Natural killer cell (primary cell): Measurements from ENCODE around the gene SASH1. TPM values are rescaled to one million over a fixed set of nuclear protein-coding genes. Genes with fewer than 3 reads are reported as not detected.

ENCODE experiments used
- ATAC-seq, 3 donors: fragments of 150-1000 bp in 2 of 3; fragments of 200-7000 bp in 1 of 3; cut with Tn5 transposase; 1 replicate in 1 of 3; 2 replicates in 2 of 3; pipeline ENCODE4 v1.10.0; 2021; ENCODE audit warnings: mild to moderate bottlenecking in 2 of 3, moderate library complexity in 2 of 3
- DNase-seq, 2 donors: peaks; one replicate each; pipeline versions ENCODE4 v3.0.0 to v3.0.0-alpha.2; 2013 to 2021; ENCODE audit warnings: mixed read lengths in 1 of 2
- H3K27ac ChIP-seq: one replicate; pipeline ENCODE4 v1.5.1; 2013; ENCODE audit warnings: mild to moderate bottlenecking, low read length
- H3K27me3 ChIP-seq: one replicate; pipeline ENCODE4 v1.6.1; 2013; ENCODE audit warnings: low read length; ENCODE audit not compliant: control insufficient read depth, insufficient read depth
- H3K36me3 ChIP-seq: one replicate; pipeline ENCODE4 v1.6.1; 2013; ENCODE audit warnings: low read length; ENCODE audit not compliant: control insufficient read depth, insufficient read depth
- H3K4me1 ChIP-seq: one replicate; pipeline ENCODE4 v1.6.1; 2013; ENCODE audit warnings: low read length; ENCODE audit not compliant: control insufficient read depth, insufficient read depth
- H3K4me3 ChIP-seq: one replicate; pipeline ENCODE4 v1.5.1; 2013; ENCODE audit warnings: low read length
- H3K9me3 ChIP-seq: one replicate; pipeline ENCODE4 v1.6.1; 2013; ENCODE audit warnings: low read length; ENCODE audit not compliant: control insufficient read depth, insufficient read depth
- H3K27ac Mint-ChIP-seq, 2 donors: one replicate each; pipeline ENCODE4 v1.8.0; 2022; ENCODE audit warnings: mild to moderate bottlenecking in 2 of 2, mixed read lengths in 2 of 2, moderate library complexity in 1 of 2
- H3K27me3 Mint-ChIP-seq, 2 donors: one replicate each; pipeline ENCODE4 v1.8.0; 2022; ENCODE audit warnings: low read depth in 2 of 2, mixed read lengths in 2 of 2
- H3K36me3 Mint-ChIP-seq: one replicate; pipeline ENCODE4 v1.8.0; 2022; ENCODE audit warnings: mixed read lengths
- H3K4me1 Mint-ChIP-seq, 2 donors: one replicate each; pipeline ENCODE4 v1.8.0; 2022; ENCODE audit warnings: mixed read lengths in 2 of 2
- H3K4me3 Mint-ChIP-seq: one replicate; pipeline ENCODE4 v1.8.0; 2022; ENCODE audit warnings: mild to moderate bottlenecking, moderate library complexity, mixed read lengths
- H3K9me3 Mint-ChIP-seq, 2 donors: one replicate each; pipeline ENCODE4 v1.8.0; 2022; ENCODE audit warnings: mixed read lengths in 2 of 2
- WGBS: methylation state at CpG from one replicate; pipeline ENCODE4 v1.1.7; 2013; ENCODE audit warnings: missing lambda C conversion rate; ENCODE audit not compliant: insufficient coverage; 5-methylcytosine and 5-hydroxymethylcytosine counted together
- intact Hi-C: fragments of 100-400 bp; cut with micrococcal nuclease; formaldehyde crosslinking; loops from one replicate; pipeline ENCODE4 v1.14.2; 2022
- total RNA-seq, 4 donors: library from RNA; stranded (reverse); fragments of 120-200 nt in 1 of 4; gene quantifications; one replicate each; pipeline versions ENCODE4 v1.2.3 to v1.2.4, GENCODE V29; 2013 to 2022
- TF ChIP-seq, protein P1 (sequence below): fragments of 200-600 bp; IDR thresholded peaks from one replicate; pipeline ENCODE4 v1.8.0; 2022; ENCODE audit warnings: antibody characterized with exemption

The SASH1 gene
- total RNA-seq, 3 donors from 2014 or later (not counting 1 experiment from before 2014, with no cell fraction given) = 0.63 to 6.2 (median 2.7) TPM

DNA sequence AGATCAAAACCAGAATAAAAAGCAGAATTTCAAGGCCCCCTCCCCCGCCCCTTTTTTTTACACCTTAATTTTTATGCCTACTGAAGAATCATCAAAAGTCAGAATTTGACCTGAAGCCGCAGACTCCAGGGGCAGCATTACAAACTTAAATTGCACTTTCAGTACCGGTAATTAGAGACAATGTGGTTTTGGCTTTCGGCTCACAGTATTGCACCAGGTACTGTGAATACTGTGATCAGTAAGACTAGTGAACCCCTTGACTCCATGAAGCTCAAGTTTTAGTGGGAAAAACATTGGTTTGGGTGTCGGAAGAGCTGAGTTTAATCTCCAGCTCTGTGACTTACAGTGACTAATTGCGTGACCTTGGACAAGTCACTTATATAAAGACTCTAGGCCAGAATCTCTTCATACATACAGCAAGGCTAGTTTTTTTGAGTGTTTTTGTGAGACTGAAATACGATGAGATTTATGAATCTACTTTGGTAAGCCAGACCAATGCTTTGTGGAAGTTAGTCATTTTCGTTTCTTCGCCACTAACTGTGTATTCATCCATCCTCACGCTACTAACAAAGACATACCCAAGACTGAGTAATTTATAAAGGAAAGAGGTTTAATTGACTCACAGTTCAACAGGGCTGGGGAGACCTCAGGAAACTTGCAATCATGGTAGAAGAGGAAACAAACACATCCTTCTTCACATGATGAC is 114.7 kb downstream of the SASH1 start:
- 87% methylated on average over 7 of the region's 10 CpGs for WGBS
- intact Hi-C loops = no loop called here

GRCh38 chr6:148457843-148458159 is 115.2 kb downstream of the SASH1 start:
- ATAC-seq (no peak), DNase-seq (no peak)
- intact Hi-C loops = no loop called here
- Mint-ChIP-seq H3K4me1 (no peaks in the 10 kb centered on the region), H3K4me3 (no peak overlapping the region), H3K36me3 (no peaks in the 10 kb centered on the region), H3K27me3 (no peaks in the 10 kb centered on the region), H3K9me3 (no peaks in the 10 kb centered on the region), H3K27ac (no peak overlapping the region)
- Histone ChIP-seq H3K4me3 (no peak overlapping the region), H3K27ac (no peak overlapping the region), H3K9me3 (no peaks in the 10 kb centered on the region), H3K36me3 (no peaks in the 10 kb centered on the region), H3K27me3 (no peaks in the 10 kb centered on the region), H3K4me1 (no peaks in the 10 kb centered on the region)
- WGBS = 87% methylated on average over 4 of the region's 4 CpGs
- TF ChIP-seq, protein P1, sequence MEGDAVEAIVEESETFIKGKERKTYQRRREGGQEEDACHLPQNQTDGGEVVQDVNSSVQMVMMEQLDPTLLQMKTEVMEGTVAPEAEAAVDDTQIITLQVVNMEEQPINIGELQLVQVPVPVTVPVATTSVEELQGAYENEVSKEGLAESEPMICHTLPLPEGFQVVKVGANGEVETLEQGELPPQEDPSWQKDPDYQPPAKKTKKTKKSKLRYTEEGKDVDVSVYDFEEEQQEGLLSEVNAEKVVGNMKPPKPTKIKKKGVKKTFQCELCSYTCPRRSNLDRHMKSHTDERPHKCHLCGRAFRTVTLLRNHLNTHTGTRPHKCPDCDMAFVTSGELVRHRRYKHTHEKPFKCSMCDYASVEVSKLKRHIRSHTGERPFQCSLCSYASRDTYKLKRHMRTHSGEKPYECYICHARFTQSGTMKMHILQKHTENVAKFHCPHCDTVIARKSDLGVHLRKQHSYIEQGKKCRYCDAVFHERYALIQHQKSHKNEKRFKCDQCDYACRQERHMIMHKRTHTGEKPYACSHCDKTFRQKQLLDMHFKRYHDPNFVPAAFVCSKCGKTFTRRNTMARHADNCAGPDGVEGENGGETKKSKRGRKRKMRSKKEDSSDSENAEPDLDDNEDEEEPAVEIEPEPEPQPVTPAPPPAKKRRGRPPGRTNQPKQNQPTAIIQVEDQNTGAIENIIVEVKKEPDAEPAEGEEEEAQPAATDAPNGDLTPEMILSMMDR = no peak

More for the DNA sequence above, 114.7 kb downstream of the SASH1 start:
- Mint-ChIP-seq H3K36me3 (no peaks in the 10 kb centered on the region), H3K4me1 (no peaks in the 10 kb centered on the region), H3K4me3 (no peak overlapping the region), H3K9me3 (no peaks in the 10 kb centered on the region), H3K27ac (no peak overlapping the region), H3K27me3 (no peaks in the 10 kb centered on the region)
- H3K4me1 ChIP-seq = peaks cover 3% of the 10 kb centered on the region
- no peak for ATAC-seq
- no peaks in the 10 kb centered on the region for H3K36me3 ChIP-seq
- no peak for DNase-seq
- TF ChIP-seq, protein P1 = no peak
- no peaks in the 10 kb centered on the region for H3K9me3 ChIP-seq
- H3K27me3 ChIP-seq = no peaks in the 10 kb centered on the region
- no peak overlapping the region for H3K4me3 ChIP-seq
- no peak overlapping the region for H3K27ac ChIP-seq

DNA sequence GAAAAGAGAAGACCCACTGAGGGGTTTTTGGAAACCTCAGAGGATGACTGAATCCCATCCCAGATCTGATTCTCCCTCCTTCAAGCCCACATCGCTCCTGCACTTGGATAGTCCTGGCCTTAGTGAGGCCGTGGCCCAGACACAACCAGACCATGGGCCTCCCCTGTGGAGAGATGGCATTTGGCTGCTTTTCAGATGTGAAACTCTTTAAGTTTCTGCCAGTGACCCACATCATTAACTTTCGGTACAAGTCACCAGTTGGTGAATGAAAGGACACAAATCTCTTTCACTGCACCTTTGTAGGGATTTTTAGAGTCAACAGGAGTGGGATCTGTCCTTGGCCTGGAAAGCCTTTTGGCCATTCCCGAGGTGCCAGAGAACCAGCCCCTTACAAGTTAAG is 116.6 kb downstream of the SASH1 start:
- 92% methylated on average over 4 of the region's 4 CpGs for WGBS
- TF ChIP-seq, protein P1 = no peak

More for the DNA sequence above, 116.6 kb downstream of the SASH1 start:
- H3K27ac Mint-ChIP-seq = no peak overlapping the region
- DNase-seq (no peak), ATAC-seq (no peak)
- H3K27me3 ChIP-seq = no peaks in the 10 kb centered on the region
- no peaks in the 10 kb centered on the region for H3K9me3 Mint-ChIP-seq
- no peak overlapping the region for H3K4me3 ChIP-seq
- no peaks in the 10 kb centered on the region for H3K9me3 ChIP-seq
- H3K36me3 Mint-ChIP-seq = no peaks in the 10 kb centered on the region
- intact Hi-C loops = no loop called here
- no peak overlapping the region for H3K4me3 Mint-ChIP-seq
- no peaks in the 10 kb centered on the region for H3K4me1 Mint-ChIP-seq
- no peaks in the 10 kb centered on the region for H3K36me3 ChIP-seq
- no peak overlapping the region for H3K27ac ChIP-seq
- no peaks in the 10 kb centered on the region for H3K4me1 ChIP-seq
- H3K27me3 Mint-ChIP-seq = peaks cover 0 to 7% of the 10 kb centered on the region in 2 donors
